Activated effector memory CD4-positive, alpha-beta T cell treated with anti-CD3 and anti-CD28 coated beads, Interleukin-2, amount 50 U/mL, for 16 hours (primary cell): Measurements from ENCODE around the gene REXO4.
"Not testable (repeated sequence)": the region's sequence is repeated elsewhere in the genome, so short reads cannot be mapped to it uniquely, and the experiment has no call there.

Source experiments
- DNase-seq: peaks from one replicate; pipeline ENCODE4 v3.0.0-alpha.2; 2020

Gene REXO4

GRCh38 chr9:133384736-133385321, 33.0 kb downstream of the REXO4 start:
- DNase-seq = no peak

GRCh38 chr9:133383438-133383837, 34.4 kb downstream of the REXO4 start:
- no peak for DNase-seq

GRCh38 chr9:133382507-133383141, 35.2 kb downstream of the REXO4 start:
- no peak for DNase-seq

- no peak for DNase-seq
Measured at GRCh38 chr9:133380734-133381133, 37.1 kb downstream of the REXO4 start.

DNA sequence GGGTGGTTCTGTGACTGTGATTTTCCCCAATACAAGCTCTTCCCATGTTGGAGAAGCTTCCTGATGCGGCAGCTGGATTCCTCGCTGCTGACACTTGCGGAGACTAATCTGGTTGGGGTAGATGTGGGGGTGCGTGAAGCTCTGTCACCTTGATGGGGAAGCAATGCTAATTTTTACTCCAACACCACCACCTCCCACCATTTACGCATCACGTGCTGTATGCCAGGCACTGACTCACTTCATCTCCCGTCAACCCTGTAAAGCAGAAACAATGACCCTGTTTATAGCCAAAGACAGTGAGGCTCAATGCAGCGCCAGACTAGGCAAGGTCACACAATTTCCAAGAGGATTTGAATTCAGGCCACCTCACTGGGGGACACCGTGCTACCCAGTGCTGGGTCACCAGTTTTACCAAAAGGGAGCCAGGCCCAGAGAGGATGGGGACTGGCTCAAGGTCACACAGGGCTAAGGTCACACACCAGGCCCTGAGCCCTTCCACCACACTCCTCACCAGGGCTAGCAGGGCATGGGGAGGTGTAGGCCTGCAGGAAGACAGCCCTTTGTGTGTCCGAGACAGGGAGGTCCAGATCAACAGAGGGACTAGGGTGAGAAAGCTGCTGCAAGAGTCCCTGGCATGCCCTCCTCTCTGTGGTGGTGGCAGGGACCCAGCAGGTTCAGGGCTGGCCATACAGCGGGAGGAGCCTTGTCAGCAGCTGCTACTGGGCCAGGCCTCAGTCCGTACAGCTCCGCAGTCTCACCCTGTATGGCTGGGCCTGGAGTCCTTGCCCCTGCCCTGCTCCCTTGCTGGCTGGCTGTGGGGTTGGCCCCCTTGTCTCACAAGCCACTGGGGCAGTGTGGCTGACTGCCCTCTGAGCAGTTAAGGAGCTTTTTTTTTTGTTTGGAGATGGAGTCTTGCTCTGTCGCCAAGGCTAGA, 38.4 kb downstream of the REXO4 start:
- DNase-seq = no peak

- no peak for DNase-seq
Measured at GRCh38 chr9:133378408-133378962, 39.3 kb downstream of the REXO4 start.

DNA sequence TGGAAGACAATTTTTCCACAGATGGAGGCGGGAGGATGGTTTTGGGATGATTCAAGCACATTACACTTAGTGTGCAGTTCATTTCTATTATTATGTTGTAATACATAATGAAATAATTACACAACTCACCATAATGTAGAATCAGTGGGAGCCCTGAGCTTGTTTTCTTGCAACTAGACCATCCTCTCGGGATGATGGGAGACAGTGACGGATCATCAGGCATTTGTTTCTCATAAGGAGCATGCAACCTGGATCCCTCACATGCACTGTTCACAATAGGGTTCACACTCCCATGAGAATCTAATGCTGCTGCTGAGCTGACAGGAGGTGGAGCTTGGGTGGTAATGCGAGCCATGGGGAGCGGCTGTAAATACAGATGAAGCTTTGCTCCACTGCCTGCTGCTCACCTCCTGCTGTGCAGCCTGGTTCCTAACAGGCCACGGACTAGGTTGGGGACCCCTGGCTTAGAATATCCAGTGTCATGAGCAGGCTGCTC, 40.0 kb downstream of the REXO4 start:
- DNase-seq = no peak

DNA sequence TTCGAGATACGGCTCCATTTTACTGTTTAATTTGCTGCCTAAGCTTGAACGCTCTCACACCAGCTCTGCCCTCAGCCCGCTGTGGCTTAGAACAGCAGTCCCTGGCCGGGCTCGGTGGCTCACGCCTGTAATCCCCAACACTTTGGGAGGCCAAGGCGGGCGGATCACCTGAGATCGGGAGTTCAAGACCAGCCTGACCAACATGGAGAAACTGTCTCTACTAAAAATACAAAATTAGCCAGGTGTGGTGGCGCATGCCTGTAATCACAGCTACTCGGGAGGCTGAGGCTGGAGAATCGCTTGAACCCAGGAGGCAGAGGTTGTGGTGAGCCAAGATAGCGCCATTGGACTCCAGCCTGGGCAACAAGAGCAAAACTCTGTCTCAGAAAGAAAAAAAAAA, 40.5 kb downstream of the REXO4 start:
- DNase-seq = not testable (repeated sequence)

- DNase-seq = peak; percentile 98
Measured at GRCh38 chr9:133375724-133376654, 41.8 kb downstream of the REXO4 start, which contains the start of the genes STKLD1 and SURF4. TSS of gene STKLD1 (plus strand) at chr9:133376366. CDS start at chr9:133376474, 108 bp downstream. TSS of gene SURF4 (minus strand) at chr9:133376060. CDS start at chr9:133375969, 91 bp downstream.

DNA sequence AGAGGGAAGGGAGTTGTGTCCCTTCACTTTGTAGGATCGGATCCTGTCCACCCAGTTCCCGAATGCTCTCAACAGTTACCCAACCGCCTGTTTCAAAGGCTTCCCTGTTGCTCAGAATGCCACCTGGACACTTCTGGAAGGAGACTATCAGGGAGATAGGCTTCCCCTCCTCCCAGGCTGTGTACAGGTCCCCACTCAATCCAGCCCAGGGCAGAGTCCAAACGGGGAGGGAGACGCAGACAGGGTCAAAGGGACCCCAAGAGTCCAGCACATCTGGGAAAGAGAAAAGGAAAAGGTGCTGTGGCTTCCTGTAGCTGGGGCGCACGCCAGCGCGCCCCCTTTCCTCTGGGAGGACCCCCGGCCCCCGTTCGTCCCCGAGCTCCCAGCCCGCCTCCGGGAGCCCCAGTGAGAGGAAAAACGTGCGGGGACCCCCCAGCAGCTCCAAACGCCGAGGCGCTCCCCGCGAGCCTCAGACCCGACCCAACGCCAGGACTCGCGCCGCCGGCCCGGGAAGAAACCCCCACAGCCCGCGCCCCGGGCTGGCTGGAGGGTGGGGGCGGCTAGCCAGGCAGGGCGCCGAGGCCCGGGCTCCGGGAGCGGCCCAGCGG, 42.6 kb downstream of the REXO4 start:
- DNase-seq = peak; percentile 72

GRCh38 chr9:133374612-133375115, 43.1 kb downstream of the REXO4 start:
- DNase-seq = no peak

DNA sequence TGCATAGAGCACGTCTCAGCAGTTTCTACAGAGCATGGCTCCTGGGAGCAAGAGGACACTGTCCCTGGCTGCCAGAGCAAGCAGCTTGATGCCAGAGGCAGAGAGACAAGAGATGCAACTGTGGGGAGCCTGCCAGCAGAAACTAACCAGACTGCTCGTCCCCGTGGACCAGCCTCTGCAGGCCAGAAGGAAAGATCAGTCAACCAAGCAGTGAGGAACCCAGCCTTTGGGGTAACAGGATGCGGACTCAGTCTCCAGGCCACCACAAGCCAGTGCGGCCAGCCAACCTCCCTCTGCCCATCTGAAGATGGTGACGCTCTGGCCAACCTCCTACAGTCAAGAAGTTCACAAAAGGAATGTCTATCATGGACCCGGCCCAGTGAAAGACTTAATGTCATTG, 45.7 kb downstream of the REXO4 start:
- no peak for DNase-seq

GRCh38 chr9:133371261-133371711, 46.5 kb downstream of the REXO4 start:
- DNase-seq = peak; percentile 90

DNA sequence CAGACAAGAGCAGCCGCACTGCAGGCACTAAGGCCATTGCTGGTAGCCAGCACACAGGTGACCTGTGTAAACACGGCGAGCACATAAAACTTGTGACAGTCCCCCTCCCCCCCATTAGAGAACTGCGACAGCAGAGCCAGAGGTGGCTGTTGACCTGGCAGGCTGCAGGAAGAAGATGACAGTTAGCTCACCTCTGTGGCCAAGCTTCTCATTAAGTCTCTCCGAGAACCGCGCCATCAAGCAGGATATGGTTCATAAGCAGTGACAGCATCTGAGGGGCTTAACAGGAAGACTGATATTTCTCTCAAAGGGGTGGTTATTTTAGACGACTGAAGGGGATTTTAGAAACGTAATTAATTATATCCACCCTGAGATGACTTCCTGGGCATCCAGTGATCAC, 47.1 kb downstream of the REXO4 start:
- DNase-seq = peak; percentile 76

GRCh38 chr9:133369933-133370332, 47.9 kb downstream of the REXO4 start:
- no peak for DNase-seq

- no peak for DNase-seq
Measured at GRCh38 chr9:133369422-133369821, 48.4 kb downstream of the REXO4 start.

- no peak for DNase-seq
Measured at GRCh38 chr9:133368249-133368881, 49.4 kb downstream of the REXO4 start.

DNA sequence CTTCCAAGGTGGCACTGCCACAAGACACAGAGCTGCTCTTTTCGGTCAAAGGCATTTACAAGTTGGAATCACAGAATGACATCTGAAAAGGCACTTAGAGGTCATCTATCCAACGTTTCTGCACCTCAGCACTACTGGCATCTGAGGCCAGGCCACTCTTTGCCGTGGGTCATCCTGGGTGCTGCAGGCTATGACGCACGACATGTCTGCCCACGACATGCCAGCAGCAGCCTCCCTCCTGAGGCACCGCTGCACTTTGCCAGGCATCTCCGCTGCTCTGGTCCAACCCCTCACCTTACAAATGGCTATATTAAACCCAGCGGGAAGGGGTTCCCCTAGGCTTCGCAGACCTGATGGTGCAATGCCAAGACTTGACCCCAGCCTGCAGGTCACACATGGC, 50.0 kb downstream of the REXO4 start:
- DNase-seq = no peak

GRCh38 chr9:133367221-133367620, 50.6 kb downstream of the REXO4 start:
- DNase-seq = no peak

DNA sequence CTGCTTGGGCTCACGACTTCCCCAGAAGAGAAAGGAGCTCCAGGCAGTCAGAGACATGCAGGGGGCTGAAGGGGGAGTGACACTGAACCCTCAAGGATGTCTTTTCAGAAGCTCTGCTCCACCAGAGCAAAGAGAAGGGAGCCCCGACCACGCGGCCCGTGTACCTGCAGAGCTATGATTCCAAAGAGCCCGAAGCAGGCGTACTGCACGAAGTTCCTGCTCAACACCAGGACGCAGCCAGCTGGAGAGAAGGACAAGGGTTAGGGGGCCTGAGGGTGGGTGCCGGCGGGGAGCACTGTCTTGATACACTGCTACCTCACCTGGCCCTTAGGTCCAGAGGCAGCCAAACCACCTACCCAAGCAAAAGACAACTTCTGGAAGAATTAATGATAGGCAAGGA, 51.4 kb downstream of the REXO4 start:
- no peak for DNase-seq
